Spleen (tissue), 11 donors: ENCODE data around the gene RPS6KL1. TPM values are rescaled to one million over a fixed set of nuclear protein-coding genes. Genes with fewer than 3 reads are reported as not detected.

Experiments
- DNase-seq: peaks from one replicate; pipeline ENCODE4 v3.0.0-alpha.2; 2020
- H3K27ac ChIP-seq, 8 donors: fragments of 200-600 bp; sonication (generic) in 7 of 8; 1 replicate in 4 of 8; 2 replicates in 4 of 8; pipeline versions ENCODE4 v1.5.0 to v1.8.0; 2016 to 2021; ENCODE audit warnings: inconsistent platforms in 4 of 8, mild to moderate bottlenecking in 4 of 8, moderate library complexity in 1 of 8
- H3K27me3 ChIP-seq, 7 donors: fragments of 200-600 bp; sonication (generic) in 6 of 7; replicated peaks in 1 of 7; 1 replicate in 4 of 7; 2 replicates in 3 of 7; pipeline versions ENCODE4 v1.5.0 to v1.8.0; 2016 to 2021; ENCODE audit warnings: inconsistent platforms in 3 of 7, mild to moderate bottlenecking in 1 of 7
- H3K36me3 ChIP-seq, 6 donors: fragments of 200-600 bp; sonication (generic) in 5 of 6; 1 replicate in 4 of 6; 2 replicates in 2 of 6; pipeline versions ENCODE4 v1.5.0 to v1.8.0; 2016 to 2021; ENCODE audit warnings: inconsistent platforms in 2 of 6
- H3K4me1 ChIP-seq, 6 donors: fragments of 200-600 bp; sonication (generic) in 5 of 6; 1 replicate in 3 of 6; 2 replicates in 3 of 6; pipeline versions ENCODE4 v1.5.0 to v1.8.0; 2016 to 2021; ENCODE audit warnings: inconsistent platforms in 3 of 6
- H3K4me3 ChIP-seq, 8 donors: fragments of 200-600 bp; sonication (generic) in 7 of 8; 1 replicate in 4 of 8; 2 replicates in 4 of 8; pipeline versions ENCODE4 v1.5.0 to v1.8.0; 2016 to 2021; ENCODE audit warnings: inconsistent platforms in 4 of 8, mild to moderate bottlenecking in 4 of 8, moderate library complexity in 2 of 8
- H3K9me3 ChIP-seq, 8 donors: fragments of 200-600 bp; sonication (generic) in 7 of 8; 1 replicate in 4 of 8; 2 replicates in 4 of 8; pipeline versions ENCODE4 v1.5.0 to v1.8.0; 2016 to 2021; ENCODE audit warnings: inconsistent platforms in 4 of 8
- POLR2A ChIP-seq, 3 donors: fragments of 450-650 bp; IDR thresholded peaks; one replicate each; pipeline ENCODE4 v1.5.1; 2017; ENCODE audit warnings: antibody characterized with exemption in 3 of 3, mild to moderate bottlenecking in 1 of 3
- POLR2AphosphoS5 ChIP-seq, 3 donors: sonication (generic); formaldehyde crosslinking; IDR thresholded peaks; one replicate each; pipeline ENCODE4 v1.5.1; 2017; ENCODE audit warnings: antibody characterized with exemption in 3 of 3
- WGBS, 5 donors: extraction: QIAGEN DNeasy Blood & Tissue Kit in 3 of 5; methylation state at CpG; one replicate each; pipeline versions ENCODE4 v1.1.5 to v1.1.7; 2013 to 2018; 5-methylcytosine and 5-hydroxymethylcytosine counted together
- intact Hi-C: fragments of 100-400 bp; cut with DNase I; formaldehyde crosslinking; loops from one replicate; pipeline ENCODE4 v1.15.0; 2023; ENCODE audit warnings: low total_unique reads
- polyA plus RNA-seq, 3 donors: library from polyadenylated mRNA; stranded (reverse); fragments of 200-250 nt; gene quantifications; one replicate each; pipeline ENCODE4 v1.2.1, GENCODE V29; 2013
- total RNA-seq, 7 donors: library from RNA; depleted of rRNA in 3 of 7; stranded (reverse); fragments of >200 nt in 3 of 7; fragmentation: NEBNext Ultra II Directional in 4 of 7; extraction: Animal tissue kit (Norgen Biotek cat#: 25700) in 4 of 7; gene quantifications; one replicate each; pipeline versions ENCODE4 v1.1.0 to v1.2.1, GENCODE V29; 2016 to 2021
- TF ChIP-seq, protein P1 (sequence below), 11 experiments: fragments of 200-600 bp in 7 of 11; fragments of 450-650 bp in 4 of 11; sonication (generic) in 4 of 11; IDR thresholded peaks in 8 of 11; conservative IDR thresholded peaks in 3 of 11; 1 replicate in 7 of 11; 2 replicates in 4 of 11; pipeline versions ENCODE4 v1.4.0 to v1.8.0; 2016 to 2021; ENCODE audit warnings: antibody characterized with exemption in 11 of 11, inconsistent platforms in 4 of 11, mild to moderate bottlenecking in 1 of 11
- donor health status: healthy with polysubstance abuse.
- donor health status: DM: no; HTN: no; CAD: no; lungs with moderate emphysema.
- donor health status: DM: no; HTN: no; CAD: no.
- donor health status: Bipolar disorder and iron deficiency.
- donor health status: healthy.
- donor health status: DM: no; HTN: no; CAD: no.
- donor health status: DM: yes; HTN: yes; CAD: no.

RPS6KL1 gene
- total and polyA plus RNA-seq, 10 donors, result 1.7 to 15.7 (median 4.7) TPM

DNA sequence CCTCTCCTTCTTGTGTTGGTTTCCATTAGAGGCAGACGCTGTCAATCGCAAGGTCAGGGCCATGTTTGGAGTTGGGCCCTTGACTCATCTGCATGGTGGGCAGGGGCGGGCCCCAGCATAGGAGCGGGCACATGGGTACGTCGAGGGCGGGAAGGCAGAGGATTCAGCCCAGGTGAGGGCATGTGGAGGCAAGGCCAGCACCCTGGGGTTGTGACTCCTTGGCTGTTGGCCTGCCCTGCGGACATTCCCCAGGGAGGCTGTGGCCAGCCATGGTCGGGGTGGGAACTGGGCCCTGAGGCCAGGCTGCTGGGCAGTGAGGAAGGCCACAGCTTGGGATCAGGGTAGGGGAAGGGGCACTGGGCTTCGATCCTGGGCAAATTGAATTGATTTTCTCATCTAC, 10.3 kb downstream of the RPS6KL1 start:
- no peaks in the 10 kb centered on the region for H3K36me3 ChIP-seq
- no peak for TF ChIP-seq POLR2AphosphoS5 (IDR thresholded peaks at IDR 0.05)
- TF ChIP-seq, protein P1, sequence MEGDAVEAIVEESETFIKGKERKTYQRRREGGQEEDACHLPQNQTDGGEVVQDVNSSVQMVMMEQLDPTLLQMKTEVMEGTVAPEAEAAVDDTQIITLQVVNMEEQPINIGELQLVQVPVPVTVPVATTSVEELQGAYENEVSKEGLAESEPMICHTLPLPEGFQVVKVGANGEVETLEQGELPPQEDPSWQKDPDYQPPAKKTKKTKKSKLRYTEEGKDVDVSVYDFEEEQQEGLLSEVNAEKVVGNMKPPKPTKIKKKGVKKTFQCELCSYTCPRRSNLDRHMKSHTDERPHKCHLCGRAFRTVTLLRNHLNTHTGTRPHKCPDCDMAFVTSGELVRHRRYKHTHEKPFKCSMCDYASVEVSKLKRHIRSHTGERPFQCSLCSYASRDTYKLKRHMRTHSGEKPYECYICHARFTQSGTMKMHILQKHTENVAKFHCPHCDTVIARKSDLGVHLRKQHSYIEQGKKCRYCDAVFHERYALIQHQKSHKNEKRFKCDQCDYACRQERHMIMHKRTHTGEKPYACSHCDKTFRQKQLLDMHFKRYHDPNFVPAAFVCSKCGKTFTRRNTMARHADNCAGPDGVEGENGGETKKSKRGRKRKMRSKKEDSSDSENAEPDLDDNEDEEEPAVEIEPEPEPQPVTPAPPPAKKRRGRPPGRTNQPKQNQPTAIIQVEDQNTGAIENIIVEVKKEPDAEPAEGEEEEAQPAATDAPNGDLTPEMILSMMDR (IDR thresholded peaks at IDR 0.05 in 8 of 11, conservative IDR thresholded peaks at IDR 0.05 in 3 of 11), result no peak
- TF ChIP-seq POLR2A (IDR thresholded peaks at IDR 0.05), result no peak
- no peaks in the 10 kb centered on the region for H3K9me3 ChIP-seq
- H3K27ac ChIP-seq, result no peak overlapping the region
- peak; percentile 66 for DNase-seq
- 92 to 94% (median 93%) methylated on average over 8 to 10 of the region's 10 CpGs for WGBS, 5 donors
- H3K27me3 ChIP-seq, result no peaks in the 10 kb centered on the region
- H3K4me1 ChIP-seq, result peaks cover 0 to 43% (median 18%) of the 10 kb centered on the region in 6 donors
- no peak overlapping the region for H3K4me3 ChIP-seq
- intact Hi-C loops, result no loop called here

DNA sequence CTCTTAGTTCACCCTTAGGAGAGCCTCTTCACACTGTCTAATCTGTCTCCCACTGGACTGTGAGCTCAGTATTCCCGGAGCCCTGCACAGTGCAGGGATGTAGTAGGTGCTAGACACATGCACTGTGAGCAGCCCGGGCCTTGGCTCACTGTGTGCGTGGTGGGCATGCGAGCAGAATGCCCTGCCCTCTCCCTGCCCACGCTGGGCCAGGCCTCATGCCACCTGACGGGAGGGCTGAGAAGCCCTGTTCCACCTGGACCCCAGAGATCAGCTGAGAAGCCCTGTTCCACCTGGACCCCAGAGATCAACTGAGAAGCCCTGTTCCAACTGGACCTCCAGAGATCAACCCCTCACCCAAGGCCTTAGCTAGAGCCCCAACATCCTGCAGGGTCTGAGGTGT, 10.9 kb downstream of the RPS6KL1 start:
- peak; percentile 43 for DNase-seq
- peaks cover 0 to 43% (median 19%) of the 10 kb centered on the region in 6 donors for H3K4me1 ChIP-seq
- H3K4me3 ChIP-seq, result no peak overlapping the region
- no peaks in the 10 kb centered on the region for H3K27me3 ChIP-seq
- no peak overlapping the region for H3K27ac ChIP-seq
- TF ChIP-seq, protein P1 (IDR thresholded peaks at IDR 0.05 in 8 of 11, conservative IDR thresholded peaks at IDR 0.05 in 3 of 11), result no peak
- TF ChIP-seq POLR2A (IDR thresholded peaks at IDR 0.05) (no peak), POLR2AphosphoS5 (IDR thresholded peaks at IDR 0.05) (no peak)
- H3K9me3 ChIP-seq, result no peaks in the 10 kb centered on the region
- intact Hi-C loops, result no loop called here
- H3K36me3 ChIP-seq, result peaks cover 0 to 1% (median 0%) of the 10 kb centered on the region in 6 donors
- 60 to 100% (median 96%) methylated on average over 1 to 6 of the region's 6 CpGs for WGBS, 5 donors

DNA sequence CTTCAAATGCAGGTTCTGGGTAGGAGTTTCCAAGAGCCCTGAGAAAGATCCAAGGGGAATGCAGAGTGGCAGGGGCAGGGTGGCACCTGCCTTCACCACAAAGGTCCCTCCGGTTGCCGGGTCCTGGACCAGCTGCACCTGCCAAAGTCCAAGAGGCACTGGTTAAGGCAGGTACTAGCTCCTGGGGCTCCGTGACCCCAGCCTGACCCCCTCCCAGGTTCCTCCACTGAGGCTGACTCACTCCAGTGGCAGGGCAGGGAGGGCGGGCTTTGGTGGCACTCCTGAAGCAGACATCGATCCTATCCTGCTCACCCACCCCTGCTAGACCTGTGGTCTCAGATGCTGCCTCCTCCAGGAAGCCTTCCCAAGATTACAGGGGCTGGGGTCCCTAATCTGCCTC, 11.4 kb downstream of the RPS6KL1 start:
- H3K36me3 ChIP-seq, result peaks cover 0 to 5% (median 0%) of the 10 kb centered on the region in 6 donors
- intact Hi-C loops, result no loop called here

DNA sequence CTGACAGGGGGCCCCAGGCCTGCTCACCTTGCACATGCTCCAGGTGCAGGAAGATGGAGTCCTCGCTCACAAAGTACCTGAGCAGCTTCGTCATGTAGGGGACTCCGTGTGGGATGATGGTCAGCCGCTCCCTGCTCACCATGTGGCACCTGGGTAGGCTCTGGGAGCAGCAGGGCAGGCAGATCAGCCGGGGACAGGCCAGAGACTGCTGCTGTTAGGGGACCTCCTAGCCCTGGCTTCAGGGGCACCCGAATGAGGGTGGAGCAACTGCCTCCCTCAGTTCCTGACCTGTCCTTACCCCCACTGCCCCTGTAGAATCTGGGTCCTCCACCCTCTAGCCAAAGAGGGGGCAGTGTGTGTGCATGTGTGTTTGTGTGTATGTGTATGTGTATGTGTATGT, 11.8 kb downstream of the RPS6KL1 start:
- TF ChIP-seq POLR2AphosphoS5 (IDR thresholded peaks at IDR 0.05), result no peak
- TF ChIP-seq, protein P1 (IDR thresholded peaks at IDR 0.05 in 8 of 11, conservative IDR thresholded peaks at IDR 0.05 in 3 of 11), result no peak
- TF ChIP-seq POLR2A (IDR thresholded peaks at IDR 0.05), result no peak
- WGBS, 5 donors, result 88 to 100% (median 93%) methylated on average over 2 to 6 of the region's 6 CpGs
- Histone ChIP-seq H3K9me3 (no peaks in the 10 kb centered on the region), H3K27ac (no peak overlapping the region), H3K4me1 (peaks cover 0 to 49% (median 22%) of the 10 kb centered on the region in 6 donors), H3K4me3 (no peak overlapping the region), H3K27me3 (no peaks in the 10 kb centered on the region), H3K36me3 (peaks cover 0 to 10% (median 0%) of the 10 kb centered on the region in 6 donors)
- no peak for DNase-seq
- intact Hi-C loops, result no loop called here

More for the DNA sequence above, 11.4 kb downstream of the RPS6KL1 start:
- no peak for TF ChIP-seq POLR2AphosphoS5 (IDR thresholded peaks at IDR 0.05)
- TF ChIP-seq, protein P1 (IDR thresholded peaks at IDR 0.05 in 8 of 11, conservative IDR thresholded peaks at IDR 0.05 in 3 of 11), result no peak
- no peak for TF ChIP-seq POLR2A (IDR thresholded peaks at IDR 0.05)
- Histone ChIP-seq H3K27me3 (no peaks in the 10 kb centered on the region), H3K4me3 (no peak overlapping the region), H3K27ac (no peak overlapping the region), H3K4me1 (peaks cover 0 to 45% (median 21%) of the 10 kb centered on the region in 6 donors), H3K9me3 (no peaks in the 10 kb centered on the region)
- DNase-seq, result peak; percentile 31
- 90 to 98% (median 93%) methylated on average over 5 of the region's 5 CpGs for WGBS, 5 donors
